OCI-LY1 (cell line): ENCODE results near the gene CDK17.

ENCODE experiments used
- H2AFZ ChIP-seq: fragments of 200-600 bp; sonication (generic), shearing (Covaris generic); 2 replicates; pipeline ENCODE4 v1.6.0; 2014; ENCODE audit warnings: antibody characterized with exemption, mild to moderate bottlenecking, low read length
- H3F3A ChIP-seq: fragments of 200-600 bp; sonication (generic), shearing (Covaris generic); 2 replicates; pipeline ENCODE4 v1.6.0; 2014; ENCODE audit warnings: mild to moderate bottlenecking, antibody characterized with exemption, low read length, moderate library complexity; ENCODE audit not compliant: insufficient read depth
- H3K27ac ChIP-seq: fragments of 200-600 bp; sonication (generic); 2 replicates; pipeline ENCODE4 v1.5.1; 2014; ENCODE audit warnings: low read length, mixed run types, mild to moderate bottlenecking, low read depth; ENCODE audit not compliant: poor library complexity, severe bottlenecking
- H3K27me3 ChIP-seq: fragments of 200-600 bp; sonication (generic); 2 replicates; pipeline ENCODE4 v1.6.0; 2014; ENCODE audit warnings: antibody characterized with exemption, mild to moderate bottlenecking, low read length, moderate library complexity; ENCODE audit not compliant: insufficient read depth
- H3K36me3 ChIP-seq: fragments of 200-600 bp; sonication (generic); 2 replicates; pipeline ENCODE4 v1.6.1; 2014; ENCODE audit warnings: mild to moderate bottlenecking, antibody characterized with exemption, low read length, moderate library complexity, mixed read lengths; ENCODE audit not compliant: insufficient read depth
- H3K4me1 ChIP-seq: fragments of 200-600 bp; sonication (generic); 2 replicates; pipeline ENCODE4 v1.5.1; 2014; ENCODE audit warnings: mild to moderate bottlenecking, low read length, moderate library complexity; ENCODE audit not compliant: insufficient read depth, severe bottlenecking
- H3K4me2 ChIP-seq: fragments of 200-600 bp; sonication (generic), shearing (Covaris generic); 2 replicates; pipeline ENCODE4 v1.6.1; 2014; ENCODE audit warnings: low read length
- H3K4me3 ChIP-seq: fragments of 200-600 bp; sonication (generic); 2 replicates; pipeline ENCODE4 v1.5.1; 2014; ENCODE audit warnings: low read length, low read depth, mild to moderate bottlenecking, mixed read lengths; ENCODE audit not compliant: poor library complexity, severe bottlenecking
- H3K79me2 ChIP-seq: fragments of 200-600 bp; shearing (Covaris generic); 2 replicates; pipeline ENCODE4 v1.6.1; 2016; ENCODE audit warnings: mixed run types, low read length, mixed read lengths; ENCODE audit not compliant: insufficient read depth
- H3K9ac ChIP-seq: fragments of 200-600 bp; sonication (generic), shearing (Covaris generic); 2 replicates; pipeline ENCODE4 v1.6.1; 2014; ENCODE audit warnings: mild to moderate bottlenecking, low read length, mixed read lengths
- H3K9me2 ChIP-seq: fragments of 200-600 bp; sonication (generic), shearing (Covaris generic); 2 replicates; pipeline ENCODE4 v1.6.1; 2014; ENCODE audit warnings: low read depth, mild to moderate bottlenecking, low read length, mixed read lengths
- H3K9me3 ChIP-seq: fragments of 200-600 bp; shearing (Covaris generic); 2 replicates; pipeline ENCODE4 v1.6.1; 2014; ENCODE audit warnings: low read length, mixed read lengths
- H4K20me1 ChIP-seq: fragments of 200-600 bp; sonication (generic), shearing (Covaris generic); 2 replicates; pipeline ENCODE4 v1.6.0; 2016; ENCODE audit warnings: mild to moderate bottlenecking, low read length; ENCODE audit not compliant: insufficient read depth
- CTCF ChIP-seq: fragments of 200-600 bp; sonication (generic), shearing (Covaris generic); IDR thresholded peaks from 2 replicates; pipeline ENCODE4 v1.5.1; 2017; ENCODE audit warnings: mild to moderate bottlenecking, antibody characterized with exemption, low read length, moderate library complexity, mixed read lengths
- EZH2 ChIP-seq: fragments of 200-600 bp; sonication (generic), shearing (Covaris generic); IDR thresholded peaks from 2 replicates; pipeline ENCODE4 v1.8.0; 2017; ENCODE audit warnings: borderline replicate concordance, mixed run types, mild to moderate bottlenecking, antibody characterized with exemption, low read length, moderate library complexity, mixed read lengths

Gene CDK17

GRCh38 chr12:96238336-96239047 lies 161.7 kb downstream of the CDK17 start:
- no peaks in the 10 kb centered on the region for H4K20me1 ChIP-seq
- H3K36me3 ChIP-seq = no peaks in the 10 kb centered on the region
- TF ChIP-seq EZH2 (no peak), CTCF (no peak)
- H3K4me1 ChIP-seq = no peaks in the 10 kb centered on the region
- H3K79me2 ChIP-seq = no peaks in the 10 kb centered on the region
- no peak overlapping the region for H3K4me2 ChIP-seq
- H3K27ac ChIP-seq = no peak overlapping the region
- H3K9me2 ChIP-seq = no peaks in the 10 kb centered on the region
- H3K9ac ChIP-seq = no peak overlapping the region
- no peaks in the 10 kb centered on the region for H3K9me3 ChIP-seq
- no peak overlapping the region for H3K4me3 ChIP-seq
- no peak overlapping the region for H2AFZ ChIP-seq
- no peaks in the 10 kb centered on the region for H3F3A ChIP-seq
- H3K27me3 ChIP-seq = no peaks in the 10 kb centered on the region; the same call in 1 of the 2 replicates

- H3K9me2 ChIP-seq = no peaks in the 10 kb centered on the region
- no peak overlapping the region for H2AFZ ChIP-seq
- no peaks in the 10 kb centered on the region for H3K4me1 ChIP-seq
- no peak overlapping the region for H3K9ac ChIP-seq
- no peaks in the 10 kb centered on the region for H3K36me3 ChIP-seq
- H4K20me1 ChIP-seq = no peaks in the 10 kb centered on the region
- H3K27me3 ChIP-seq = no peaks in the 10 kb centered on the region; the same call in 1 of the 2 replicates
- H3K27ac ChIP-seq = no peak overlapping the region
- H3K79me2 ChIP-seq = no peaks in the 10 kb centered on the region
- no peaks in the 10 kb centered on the region for H3F3A ChIP-seq
- TF ChIP-seq EZH2 (no peak), CTCF (no peak)
- H3K4me3 ChIP-seq = no peak overlapping the region
- no peak overlapping the region for H3K4me2 ChIP-seq
- H3K9me3 ChIP-seq = no peaks in the 10 kb centered on the region
These were observed 162.7 kb downstream of the CDK17 start for GRCh38 chr12:96237465-96238077.

GRCh38 chr12:96237035-96237434 lies 163.2 kb downstream of the CDK17 start:
- Histone ChIP-seq H3F3A (no peaks in the 10 kb centered on the region), H3K4me2 (no peak overlapping the region), H3K79me2 (no peaks in the 10 kb centered on the region), H3K9ac (no peak overlapping the region), H4K20me1 (no peaks in the 10 kb centered on the region), H3K9me2 (no peaks in the 10 kb centered on the region), H3K9me3 (no peaks in the 10 kb centered on the region), H2AFZ (no peak overlapping the region), H3K27ac (no peak overlapping the region), H3K36me3 (no peaks in the 10 kb centered on the region), H3K4me1 (no peaks in the 10 kb centered on the region), H3K4me3 (no peak overlapping the region), H3K27me3 (no peaks in the 10 kb centered on the region; the same call in 1 of the 2 replicates)
- TF ChIP-seq EZH2 = no peak
- no peak for TF ChIP-seq CTCF
